Measurements from ENCODE around the gene CXCL12.

CXCL12 gene

DNA sequence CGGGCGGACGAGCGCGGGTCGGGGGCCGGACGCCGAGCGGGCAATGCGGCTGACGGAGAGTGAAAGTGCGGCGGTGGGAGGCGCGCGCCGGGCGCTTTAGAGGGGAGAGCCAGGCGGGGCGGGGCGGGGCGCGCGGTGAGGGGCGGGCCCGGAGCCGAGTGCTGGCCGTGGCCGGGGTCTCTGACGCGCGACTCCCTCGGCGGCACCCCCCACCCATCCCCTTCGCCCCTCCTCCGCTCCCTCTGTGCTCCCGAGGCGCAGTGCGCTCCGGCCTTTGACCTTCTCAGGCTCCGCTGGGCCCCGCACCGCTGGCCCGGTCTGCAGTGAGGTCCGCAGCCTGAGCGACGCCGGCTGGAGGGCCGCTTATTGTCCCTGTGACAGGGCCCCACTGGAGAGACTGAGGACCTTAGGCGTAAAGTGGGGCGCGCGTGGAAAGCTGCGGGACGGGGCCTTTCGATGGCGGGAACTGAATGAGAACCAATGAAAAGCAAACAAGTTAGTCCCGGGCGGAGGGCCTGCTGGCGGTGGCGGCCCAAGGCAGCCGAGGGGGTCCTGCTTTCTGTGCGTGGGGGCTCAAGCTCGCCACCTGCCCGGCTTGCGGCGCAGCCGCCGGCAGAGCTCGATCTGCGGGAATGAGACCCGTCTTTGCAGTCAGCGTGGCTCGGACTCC is at the start of gene CXCL12:
TSS of gene CXCL12 (minus strand) at position 72 of the 670 bp plus-strand sequence. CDS start 92 bp downstream, outside the sequence.
- DNase-seq = no peak

DNA sequence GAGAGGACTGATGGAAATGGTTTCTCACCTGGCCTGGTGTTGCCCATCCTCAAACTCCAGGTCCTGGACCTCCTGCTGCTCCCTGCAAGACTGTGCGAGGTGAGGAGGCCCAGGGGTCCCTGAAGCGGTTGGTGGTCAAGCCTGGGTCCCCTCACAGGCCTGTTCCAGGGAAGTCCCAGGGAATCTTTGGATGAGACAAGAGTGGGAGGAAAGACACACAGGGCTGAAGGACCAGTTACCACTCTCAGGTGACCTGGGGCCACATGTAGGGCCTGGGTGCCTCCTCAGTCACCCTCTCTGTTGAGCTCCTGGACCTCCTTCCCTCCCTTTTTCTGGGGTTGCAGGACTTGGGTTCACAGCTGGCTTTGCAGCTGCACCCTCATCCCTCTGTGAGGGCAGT is 42.6 kb upstream of the CXCL12 start:
- DNase-seq = no peak

DNA sequence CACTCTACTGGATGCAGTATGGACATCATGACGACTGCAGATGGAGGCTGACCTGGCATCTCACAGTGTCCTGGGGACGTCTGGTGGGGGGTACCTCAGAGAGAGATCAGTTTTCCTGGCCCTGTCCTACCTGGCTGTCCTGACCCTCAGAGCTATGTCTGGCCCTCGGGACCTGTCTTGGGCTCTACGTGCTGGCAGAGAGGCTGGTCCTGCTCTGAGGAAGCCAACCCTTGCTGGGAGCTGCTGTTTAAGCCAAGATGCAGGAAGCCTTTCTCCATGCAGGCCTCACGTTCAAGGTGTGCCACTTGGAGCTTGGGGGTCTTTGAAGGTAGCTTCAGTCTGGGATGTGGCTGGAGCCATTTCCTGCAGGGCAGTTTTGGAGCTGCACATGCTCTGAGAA is 42.1 kb upstream of the CXCL12 start:
- no peak for DNase-seq

DNA sequence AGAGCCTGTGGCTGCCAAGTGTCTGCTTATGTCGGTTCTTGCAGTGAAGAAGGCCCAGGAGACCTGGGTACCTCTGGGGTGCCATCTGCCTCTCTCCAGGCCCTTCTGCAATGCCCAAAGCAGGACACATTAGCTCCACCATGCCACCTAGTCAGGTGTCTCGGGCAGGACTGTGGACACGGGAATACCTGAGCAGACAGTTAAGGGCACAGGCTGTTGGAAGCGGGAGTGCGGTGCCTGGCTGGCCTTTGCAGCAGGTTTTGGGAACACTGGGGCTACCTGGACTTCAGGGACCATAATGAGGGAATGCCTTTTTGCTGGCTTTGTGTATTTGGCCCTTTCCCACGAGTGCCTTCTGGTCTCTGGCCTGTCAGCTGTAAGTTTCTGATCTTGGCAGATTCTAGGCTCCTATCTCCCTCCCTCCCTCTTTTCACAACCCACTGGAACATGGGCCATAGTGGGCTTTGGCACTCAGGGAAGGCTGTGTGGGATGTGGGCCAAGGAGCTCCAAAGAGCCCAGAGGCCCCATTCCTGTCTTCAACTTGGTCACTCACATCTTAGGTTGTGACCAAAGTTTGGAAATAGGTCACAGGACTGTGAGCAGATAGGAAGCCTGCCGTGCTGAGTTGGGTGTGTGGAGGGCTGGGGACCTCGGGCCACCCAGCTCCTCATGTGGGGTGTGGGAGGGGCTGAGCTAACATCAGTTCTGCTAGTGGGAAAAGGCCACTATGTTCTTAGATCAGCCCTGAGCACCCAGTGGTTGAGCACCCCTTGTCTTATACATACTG is 41.5 kb upstream of the CXCL12 start:
- DNase-seq = no peak

DNA sequence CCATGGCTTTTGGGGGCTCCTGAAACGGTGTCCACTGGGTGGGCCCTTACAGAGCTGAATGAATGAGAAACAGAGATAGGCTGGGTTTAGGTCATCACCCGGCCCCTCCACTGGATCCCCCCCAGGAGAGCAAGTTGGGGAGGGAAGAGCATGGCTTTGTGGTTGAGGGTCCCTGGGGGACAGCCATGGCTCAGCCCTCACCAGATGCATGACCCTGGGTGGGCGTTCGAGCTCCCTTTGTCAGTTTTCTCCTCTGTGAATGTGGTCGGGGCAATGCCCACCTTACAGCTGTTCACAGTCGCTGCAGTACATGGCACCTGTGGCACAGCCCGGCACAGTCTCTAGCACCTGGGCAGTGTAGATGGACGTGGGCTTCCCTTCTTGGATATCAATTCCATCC is 40.6 kb upstream of the CXCL12 start:
- DNase-seq = no peak

DNA sequence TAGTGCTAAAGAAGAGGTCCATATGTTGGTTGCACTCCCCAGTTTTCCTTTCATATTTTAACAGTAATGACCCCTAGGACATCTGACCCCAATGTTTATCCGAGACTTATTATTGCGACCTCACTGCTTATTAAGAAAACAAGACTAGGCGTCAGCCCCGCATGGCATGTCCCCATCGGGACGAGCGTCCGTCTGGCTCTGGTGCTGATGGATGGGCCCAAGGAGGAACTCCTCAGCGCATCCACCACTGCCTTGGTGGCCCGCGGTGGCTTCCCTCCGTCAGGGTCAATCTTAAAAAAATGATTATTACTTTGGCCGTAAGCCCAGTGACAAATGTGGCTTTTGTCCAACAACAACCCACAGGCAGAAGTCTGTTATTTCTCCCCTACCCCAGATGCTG is 40.1 kb upstream of the CXCL12 start:
- no peak for DNase-seq

DNA sequence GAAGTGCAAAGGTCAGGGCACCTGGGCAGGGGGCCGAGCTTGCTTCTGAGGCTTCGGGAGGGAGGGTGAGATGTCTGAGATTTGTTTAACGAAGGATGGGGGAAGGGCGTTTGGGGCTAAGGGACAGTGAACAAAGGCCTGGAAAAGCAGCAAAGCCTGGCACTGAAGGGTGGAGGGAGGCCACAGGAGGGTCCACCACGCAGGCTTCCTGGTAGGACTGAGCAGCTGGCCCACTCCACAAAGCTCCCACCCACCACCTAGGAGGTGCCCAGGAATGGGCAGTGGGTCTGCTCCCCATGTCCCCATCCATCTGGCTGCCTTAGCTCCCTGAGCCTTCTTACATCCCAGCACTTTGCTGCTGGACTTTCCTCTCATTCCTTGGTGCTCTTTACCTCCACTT is 39.4 kb upstream of the CXCL12 start:
- no peak for DNase-seq

DNA sequence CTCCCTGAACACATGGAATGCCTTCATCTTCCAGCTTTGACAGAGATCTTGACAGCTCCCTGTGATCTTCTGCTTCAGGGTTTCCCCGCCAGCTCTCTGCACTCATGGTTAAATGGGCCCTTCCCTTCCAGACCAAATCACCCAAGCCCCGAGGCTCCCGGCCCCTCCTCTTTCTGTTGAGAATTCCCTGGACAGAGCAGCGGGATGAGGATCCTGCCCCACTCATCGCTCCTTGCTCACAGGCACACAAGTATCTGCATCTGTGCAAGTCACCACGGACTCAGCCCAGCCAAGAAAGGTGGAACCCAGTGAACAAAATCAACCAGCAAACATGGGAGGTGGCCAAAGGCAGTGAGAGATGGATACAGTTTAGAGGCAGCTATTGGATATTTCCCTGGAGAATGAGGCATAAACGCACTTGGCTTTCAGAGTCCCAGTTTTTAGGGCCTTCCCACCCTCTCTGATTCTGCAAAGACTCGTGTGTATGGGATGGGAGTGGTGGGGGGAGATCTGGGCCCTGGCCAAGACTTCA is 37.7 kb upstream of the CXCL12 start:
- no peak for DNase-seq

DNA sequence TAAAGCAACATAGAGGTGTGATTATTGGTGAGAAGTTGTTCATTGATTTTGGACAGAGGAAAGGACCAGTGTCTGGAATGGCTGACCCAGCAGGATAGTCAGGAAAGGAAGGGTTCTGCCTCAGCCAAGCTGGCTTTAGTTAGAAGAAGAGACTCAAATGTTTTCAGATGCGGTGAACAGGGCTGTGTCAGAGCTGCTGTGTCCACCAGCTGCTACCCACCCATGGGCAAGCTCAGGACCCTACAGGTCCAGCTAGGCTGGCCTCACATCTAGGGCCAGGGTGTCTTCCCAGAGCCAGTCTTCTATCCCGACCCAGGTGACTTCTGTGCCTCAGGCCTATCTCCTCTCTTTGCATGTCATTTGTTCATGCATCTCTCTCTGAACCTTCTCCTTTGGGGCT is 37.3 kb upstream of the CXCL12 start:
- DNase-seq = no peak

DNA sequence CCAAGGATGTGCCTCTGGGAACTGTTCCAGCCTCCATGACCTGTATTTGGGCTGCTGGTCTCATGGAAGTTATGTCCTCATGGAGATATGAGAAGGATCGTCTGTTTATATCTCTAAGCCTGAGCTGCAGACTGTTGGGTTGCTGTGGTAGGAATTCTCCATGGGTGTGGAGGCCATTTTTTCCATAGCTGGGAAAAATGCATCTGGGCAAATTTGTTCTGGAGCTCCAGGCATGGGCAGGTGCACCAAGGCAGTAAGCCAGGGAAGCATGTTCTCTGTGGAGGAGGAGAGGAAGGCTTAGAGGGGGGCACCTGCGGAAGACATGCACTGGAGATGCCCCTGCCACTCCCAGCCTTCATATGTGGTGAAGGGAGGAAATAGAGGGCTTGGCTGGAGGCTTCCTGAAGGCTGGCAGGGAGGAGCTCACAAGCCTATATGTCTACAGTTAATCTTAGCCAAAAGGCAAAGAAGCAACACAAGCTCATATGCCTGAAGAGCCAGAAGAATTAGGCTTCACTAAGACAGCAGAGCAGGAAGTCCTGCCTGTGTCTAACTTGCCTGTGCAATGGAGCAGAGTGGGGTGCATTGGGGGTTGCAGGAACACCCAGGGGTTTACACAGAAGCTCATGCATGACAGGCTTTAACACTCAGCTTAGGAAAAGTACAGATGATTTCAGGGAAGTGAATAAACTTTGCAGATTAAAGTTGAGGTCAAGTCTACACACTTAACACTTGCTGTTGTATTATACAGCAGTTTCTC is 35.1 kb upstream of the CXCL12 start:
- no peak for DNase-seq

DNA sequence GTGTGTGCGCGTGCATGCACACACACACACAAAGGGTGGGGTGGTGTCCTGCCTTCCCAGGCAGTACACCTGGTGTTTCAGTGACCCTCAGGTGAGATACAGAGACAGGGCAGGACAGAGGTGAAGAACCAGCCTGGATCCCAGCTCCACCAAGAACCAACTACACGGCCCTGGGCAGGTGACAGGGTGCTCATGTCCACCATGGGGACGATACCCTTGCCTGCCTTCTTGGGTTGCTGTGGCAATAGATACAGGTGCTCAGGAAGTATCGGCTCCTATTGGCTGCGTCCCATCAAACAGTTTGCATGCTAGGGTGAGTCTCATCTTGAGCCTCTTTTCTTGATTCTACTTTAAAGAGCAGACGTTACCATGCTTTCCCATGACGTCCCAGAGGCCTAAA is 33.7 kb upstream of the CXCL12 start:
- no peak for DNase-seq

DNA sequence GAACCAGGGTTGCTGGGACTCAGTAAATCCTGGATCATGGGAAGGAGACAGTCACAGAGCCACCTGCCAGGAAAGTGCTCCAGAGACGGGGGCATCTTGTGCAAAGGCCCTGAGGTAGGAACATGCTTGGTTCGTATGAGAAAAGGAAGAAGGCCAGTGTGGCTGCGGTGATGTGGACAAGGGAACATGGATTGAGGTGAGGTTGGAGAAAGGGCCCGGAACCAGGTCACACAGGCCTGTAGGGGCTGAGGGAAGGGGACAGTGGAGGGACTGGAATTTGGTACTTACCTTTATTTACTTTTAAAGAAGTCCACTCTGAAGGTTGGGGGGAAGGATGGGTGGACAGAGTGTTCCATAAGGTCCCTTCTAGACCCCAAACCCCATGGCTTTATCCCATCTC is 32.9 kb upstream of the CXCL12 start:
- no peak for DNase-seq

DNA sequence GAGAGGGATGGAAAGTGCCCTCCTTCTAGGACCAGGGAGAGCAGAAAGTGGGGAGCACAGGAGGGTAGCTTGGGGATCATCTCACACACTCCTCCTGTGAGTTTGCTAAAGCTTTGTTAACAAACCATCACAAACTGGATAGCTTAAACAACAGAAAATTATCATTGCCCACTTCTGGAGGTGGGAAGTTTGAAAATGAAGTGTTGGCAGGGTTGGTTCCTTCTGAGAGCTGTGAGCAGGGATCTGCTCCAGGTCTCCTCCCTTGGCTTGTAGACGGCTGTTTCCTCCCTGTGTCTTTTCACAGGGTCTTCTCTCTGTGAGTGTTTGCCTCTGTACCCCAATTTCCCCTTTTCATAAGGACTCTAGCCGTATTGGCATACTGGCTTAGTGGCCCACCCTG is 32.0 kb upstream of the CXCL12 start:
- DNase-seq = no peak

DNA sequence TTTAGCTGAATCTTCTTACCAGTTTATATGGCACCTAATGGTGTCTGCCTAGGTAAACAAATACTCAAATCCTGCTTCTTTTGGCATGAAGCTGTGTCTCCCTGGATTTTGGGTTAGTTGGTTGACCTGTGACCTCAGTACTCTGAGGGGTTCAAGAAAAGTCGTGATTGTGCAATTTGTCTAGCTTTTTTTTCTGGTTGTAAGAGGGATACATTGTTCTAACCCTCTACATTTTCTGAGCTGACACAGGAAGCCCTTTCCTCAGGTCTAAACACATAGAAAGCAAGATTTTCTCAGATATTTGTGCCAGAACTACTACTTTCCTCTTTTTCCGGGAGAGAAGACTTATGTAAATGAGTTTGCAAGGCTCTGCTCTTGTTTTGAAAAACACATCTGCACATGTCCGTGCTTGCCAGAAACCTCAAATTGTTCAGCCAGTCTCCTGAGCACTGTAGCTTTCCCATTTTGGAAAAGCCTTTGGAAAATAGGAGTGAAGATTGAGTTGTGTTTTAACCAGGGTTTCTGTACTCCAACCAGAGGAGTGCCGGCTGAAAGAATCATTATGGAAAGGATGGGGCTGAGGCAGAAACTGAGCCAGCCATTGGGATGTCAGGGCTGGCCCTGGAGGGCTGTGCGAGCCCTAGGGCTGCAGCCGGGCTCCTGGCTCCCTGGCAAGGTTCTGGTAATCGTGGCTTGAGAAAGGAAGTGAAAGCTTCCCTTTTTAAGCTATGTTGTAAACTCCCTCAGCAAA is 31.3 kb upstream of the CXCL12 start:
- no peak for DNase-seq

DNA sequence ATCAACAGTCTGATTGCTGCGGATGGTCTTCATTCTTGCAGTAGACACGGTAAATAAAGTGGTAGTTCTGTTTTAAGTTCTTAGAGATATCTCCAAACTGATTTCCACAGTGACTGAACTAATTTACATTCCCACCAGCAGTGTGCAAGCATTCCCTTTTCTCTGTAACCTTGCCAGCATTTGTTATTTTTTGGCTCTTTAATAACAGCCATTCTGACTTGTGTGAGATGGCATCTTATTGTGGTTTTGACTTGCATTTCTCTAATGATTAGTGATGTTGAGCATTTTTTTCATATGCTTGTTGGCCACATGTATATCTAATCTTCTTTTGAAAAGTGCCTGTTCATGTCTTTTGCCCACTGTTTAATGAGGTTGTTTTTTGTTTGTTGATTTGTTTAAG is 30.2 kb upstream of the CXCL12 start:
- DNase-seq = no peak

DNA sequence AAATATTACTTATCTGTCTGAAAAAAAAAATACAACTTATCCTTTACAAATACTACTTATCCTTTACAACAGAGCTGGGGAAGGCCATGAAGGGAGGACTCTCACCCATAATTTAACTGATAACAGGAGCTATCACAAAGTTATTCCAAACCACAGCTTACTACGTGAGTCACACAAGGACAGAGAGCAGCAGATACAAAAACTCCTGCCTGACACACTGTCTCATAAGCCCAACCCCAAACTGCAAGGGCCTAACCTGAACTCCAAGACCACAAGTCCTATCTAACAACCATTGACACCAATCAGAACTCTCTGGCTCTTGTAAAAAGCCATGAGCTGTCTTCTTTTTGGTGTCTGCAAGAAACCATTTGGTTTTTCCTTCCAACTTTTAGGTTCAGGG is 28.5 kb upstream of the CXCL12 start:
- no peak for DNase-seq

DNA sequence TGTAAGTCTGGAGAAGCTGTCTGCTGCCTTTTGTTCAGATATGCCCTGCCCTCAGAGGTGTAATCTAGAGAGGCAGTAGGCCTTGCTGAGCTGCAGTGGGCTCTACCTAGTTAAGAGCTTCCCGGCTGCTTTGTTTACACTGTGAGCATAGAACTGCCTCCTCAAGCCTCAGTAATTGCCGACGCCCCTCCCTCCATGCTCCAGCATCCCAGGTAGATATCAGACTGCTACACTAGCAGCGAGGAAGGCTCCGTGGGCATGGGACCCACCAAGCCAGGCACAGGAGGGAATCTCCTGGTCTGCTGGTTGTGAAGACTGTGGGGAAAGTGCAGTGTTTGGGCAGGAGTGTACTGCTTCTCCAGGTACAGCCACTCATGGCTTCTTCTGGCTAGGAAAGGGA is 26.4 kb upstream of the CXCL12 start:
- no peak for DNase-seq

DNA sequence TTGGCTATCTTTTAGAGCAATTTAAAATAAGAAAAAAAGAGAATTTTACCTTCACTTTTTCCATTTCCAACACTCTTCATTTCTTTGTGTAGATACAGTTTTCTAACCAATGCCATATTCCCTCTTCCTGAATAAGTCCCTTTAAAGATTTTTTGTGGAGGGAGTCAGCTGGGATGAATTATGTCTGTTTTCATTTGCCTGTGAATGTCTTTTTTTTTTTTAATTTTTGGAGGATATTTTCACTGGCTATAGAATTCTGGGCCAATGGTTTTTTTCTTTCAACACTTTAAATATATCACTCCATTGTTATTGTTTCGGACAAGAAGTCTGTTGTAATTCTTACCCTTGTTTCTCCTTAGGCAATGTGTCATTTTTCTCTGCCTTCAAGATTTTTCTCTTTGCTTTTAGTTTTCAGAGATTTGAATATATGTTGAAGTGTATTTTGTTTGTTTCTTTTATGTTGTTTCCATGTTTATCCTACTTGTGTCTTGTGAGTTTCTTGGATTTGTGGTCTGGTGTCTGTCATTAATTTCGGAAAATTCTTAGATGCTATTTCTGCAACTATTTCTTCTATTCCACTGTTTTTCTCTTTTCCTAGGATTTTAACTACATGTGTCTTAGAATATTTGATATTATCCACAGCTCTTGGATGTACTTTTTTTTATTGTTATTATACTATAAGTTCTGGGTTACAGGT is 20.0 kb upstream of the CXCL12 start:
- DNase-seq = no peak

DNA sequence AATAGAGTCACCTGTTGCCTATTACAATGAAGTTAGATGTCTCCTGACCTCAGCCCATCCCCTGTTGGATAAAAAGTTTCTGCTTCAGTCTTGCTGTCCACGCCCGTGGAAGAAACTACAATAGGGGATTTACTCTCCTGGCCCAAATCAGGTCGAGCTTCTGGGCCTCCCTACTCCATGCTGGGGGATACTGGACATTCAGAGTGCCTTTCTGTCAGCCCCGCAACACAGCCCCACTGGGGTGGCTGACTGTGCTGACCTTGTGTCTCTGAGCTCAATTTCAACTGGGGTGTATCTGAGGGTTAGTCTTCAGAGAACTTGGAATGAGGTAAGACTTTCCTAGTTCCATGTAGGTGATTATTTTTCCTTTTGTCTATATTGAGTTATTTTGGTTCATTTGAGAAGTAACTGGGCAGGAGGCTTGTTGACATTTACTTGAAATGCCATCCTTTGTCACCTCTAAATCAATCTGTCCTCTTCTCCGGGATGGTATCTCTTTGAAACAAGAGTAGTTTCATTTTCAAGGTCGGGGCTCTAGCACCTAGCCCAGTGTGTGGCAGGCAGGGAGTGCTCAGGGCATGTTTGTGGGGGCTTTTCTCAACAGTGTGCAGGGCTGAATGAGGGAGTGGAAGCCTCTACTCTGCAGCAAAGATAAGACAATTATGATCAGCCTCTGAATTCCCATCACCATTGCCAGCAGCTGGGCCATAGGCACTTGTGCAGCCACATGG is 17.7 kb upstream of the CXCL12 start:
- no peak for DNase-seq

DNA sequence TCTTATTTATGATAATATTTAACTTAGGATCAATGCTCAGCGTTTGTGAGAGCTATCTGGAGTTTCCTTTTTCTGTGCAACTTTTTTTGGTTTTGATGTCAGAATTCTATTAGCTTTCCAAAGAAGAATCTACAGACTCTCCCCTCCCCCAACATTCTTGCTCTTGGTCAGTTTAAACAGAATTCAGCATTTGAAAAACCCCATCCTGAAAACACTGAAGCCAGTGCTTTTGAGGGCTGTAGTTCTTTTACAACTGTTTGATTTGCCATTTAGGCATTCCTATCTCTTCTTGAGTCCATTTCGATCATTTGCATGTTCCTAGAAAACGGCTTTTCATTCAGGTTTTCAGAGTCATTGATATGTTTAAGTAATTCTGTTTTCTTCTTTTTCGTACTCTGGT is 15.6 kb upstream of the CXCL12 start:
- no peak for DNase-seq

DNA sequence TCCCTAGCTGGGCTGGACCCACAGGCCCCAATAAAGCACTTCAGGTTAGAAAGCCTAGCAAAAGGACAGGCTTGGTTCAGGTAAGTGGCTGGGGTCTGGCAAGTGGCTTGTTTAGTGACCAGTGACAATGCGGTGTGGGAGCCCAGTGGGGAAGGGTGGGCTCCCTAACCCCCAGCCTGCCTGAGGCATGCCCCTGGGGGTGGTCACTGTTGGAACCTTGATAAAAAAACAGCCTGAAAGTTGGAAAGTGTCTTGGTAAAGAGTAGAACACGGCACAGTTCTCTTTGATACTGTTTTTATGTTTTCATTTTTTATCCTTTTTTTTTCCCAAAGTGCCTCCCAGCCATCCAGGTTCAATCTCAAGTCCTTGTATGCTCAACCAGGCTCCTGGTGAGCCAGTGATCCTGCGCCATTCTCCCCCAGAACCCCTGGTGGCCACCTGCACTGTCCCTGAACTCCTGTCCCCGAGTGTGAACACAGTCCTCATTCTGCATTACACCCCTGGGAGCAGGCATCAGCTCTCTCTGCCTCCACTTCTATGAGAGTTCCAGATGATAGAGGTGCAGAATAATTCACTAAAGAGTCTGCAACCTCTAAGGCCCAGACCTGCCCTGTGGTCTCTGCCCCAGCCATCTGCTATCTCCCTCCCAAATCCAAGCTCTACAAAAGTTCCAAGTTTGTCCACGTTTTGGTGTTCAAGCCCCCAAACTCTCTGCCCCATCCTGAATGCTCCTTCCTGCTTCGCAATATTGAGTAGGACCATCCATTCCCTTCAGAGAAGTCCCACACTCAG is 15.0 kb upstream of the CXCL12 start:
- no peak for DNase-seq
